Measurements from ENCODE around the gene HRAS. TPM values are rescaled to one million over a fixed set of nuclear protein-coding genes. Genes with fewer than 3 reads are reported as not detected.

The HRAS gene
- total and polyA plus RNA-seq, 2 donors (not counting 3 experiments of a cell fraction or from before 2014, with no cell fraction given), result 103 to 109 TPM

GRCh38 chr11:581342-581741 is 46.0 kb upstream of the HRAS start:
- H3K4me2 ChIP-seq (ENCODE audit: insufficient read depth, low read length), result no peak overlapping the region
- no peaks in the 10 kb centered on the region for H3K9me3 ChIP-seq (replicated peaks; ENCODE audit: control insufficient read depth, insufficient read depth, low read length)
- DNase-seq (ENCODE audit: low read depth, low spot score) (no peak), FAIRE-seq (no peak)
- ChIA-PET CTCF (no interaction called here), POLR2A (no interaction called here)
- H3K36me3 ChIP-seq (ENCODE audit: control insufficient read depth in 2 of 2, extremely low read depth in 1 of 2, insufficient read depth in 2 of 2, low read length in 2 of 2), result peaks cover 0 to 14% of the 10 kb centered on the region in 2 experiments
- H3K9ac ChIP-seq (replicated peaks; ENCODE audit: extremely low read depth, insufficient read depth, low read length), result no peak overlapping the region
- no peaks in the 10 kb centered on the region for H4K20me1 ChIP-seq (replicated peaks; ENCODE audit: control insufficient read depth, extremely low read depth, insufficient read depth, low read length)
- H3K4me1 ChIP-seq (ENCODE audit: control insufficient read depth, extremely low read depth, insufficient read depth, low read length), result peaks cover 14% of the 10 kb centered on the region
- BruUV-seq (replicated peaks), result no TSS peak
- dilution Hi-C loops (cut with MboI; ENCODE audit: extremely low pct_ligation_motif_present, low sequenced_read_pairs), result no loop called here
- H3K79me2 ChIP-seq (ENCODE audit: control insufficient read depth, insufficient read depth, low read length), result peaks cover 58% of the 10 kb centered on the region
- H3K27me3 ChIP-seq (ENCODE audit: control insufficient read depth in 2 of 2, insufficient read depth in 2 of 2, low read length in 2 of 2), result no peaks in the 10 kb centered on the region
- H3K9me1 ChIP-seq (replicated peaks; ENCODE audit: control insufficient read depth, extremely low read depth, insufficient read depth, low read length), result no peaks in the 10 kb centered on the region
- H3K27ac ChIP-seq (ENCODE audit: insufficient read depth, low read depth, low read length), result no peak overlapping the region
- H2AFZ ChIP-seq (ENCODE audit: low read depth, low read length), result no peak overlapping the region
- no peak overlapping the region for H3K4me3 ChIP-seq (replicated peaks in 1 of 3; ENCODE audit: insufficient read depth in 1 of 3, low read depth in 1 of 3, low read length in 3 of 3)
- intact Hi-C loops (cut with micrococcal nuclease), result no loop called here
- no peak for TF ChIP-seq CTCF (IDR thresholded peaks at IDR 0.05; ENCODE audit: extremely low read depth in 1 of 2, insufficient read depth in 1 of 2, low read depth in 1 of 2, low read length in 2 of 2)
- no peak for TF ChIP-seq EZH2 (IDR thresholded peaks at IDR 0.05; ENCODE audit: borderline replicate concordance, low read depth, low read length, severe bottlenecking)

- TF ChIP-seq MYC (IDR thresholded peaks at IDR 0.05; ENCODE audit: low read depth, low read length) (no peak), POLR2A (IDR thresholded peaks at IDR 0.05; ENCODE audit: low read depth, low read length) (no peak), FOS (IDR thresholded peaks at IDR 0.05; ENCODE audit: borderline replicate concordance, insufficient read depth, low read length) (no peak), POLR2AphosphoS5 (IDR thresholded peaks at IDR 0.05; ENCODE audit: insufficient read depth, low read depth, low read length) (no peak), EZH2 (IDR thresholded peaks at IDR 0.05; ENCODE audit: borderline replicate concordance, low read depth, low read length, severe bottlenecking) (no peak), JUN (IDR thresholded peaks at IDR 0.05; ENCODE audit: borderline replicate concordance, insufficient read depth, insufficient read length, low read depth) (no peak), MAX (IDR thresholded peaks at IDR 0.05; ENCODE audit: insufficient read depth, insufficient read length) (no peak), CTCF (IDR thresholded peaks at IDR 0.05; ENCODE audit: extremely low read depth in 1 of 2, insufficient read depth in 1 of 2, low read depth in 1 of 2, low read length in 2 of 2) (no peak)
- FAIRE-seq (no peak), DNase-seq (ENCODE audit: low read depth, low spot score) (no peak)
- intact Hi-C loops (cut with micrococcal nuclease), result loop anchor here (5.0 kb wide), 1 partner anchor 32 kb away; no protein-coding TSS in a partner anchor
- CTCF ChIA-PET, result no interaction called here
- H3K36me3 ChIP-seq (ENCODE audit: control insufficient read depth in 2 of 2, extremely low read depth in 1 of 2, insufficient read depth in 2 of 2, low read length in 2 of 2), result peaks cover 0 to 13% of the 10 kb centered on the region in 2 experiments
- dilution Hi-C loops (cut with MboI; ENCODE audit: extremely low pct_ligation_motif_present, low sequenced_read_pairs), result no loop called here
- peaks cover 14% of the 10 kb centered on the region for H3K4me1 ChIP-seq (ENCODE audit: control insufficient read depth, extremely low read depth, insufficient read depth, low read length)
- no peak overlapping the region for H3K4me3 ChIP-seq (replicated peaks in 1 of 3; ENCODE audit: insufficient read depth in 1 of 3, low read depth in 1 of 3, low read length in 3 of 3)
- H3K79me2 ChIP-seq (ENCODE audit: control insufficient read depth, insufficient read depth, low read length), result peaks cover 56% of the 10 kb centered on the region
- H2AFZ ChIP-seq (ENCODE audit: low read depth, low read length), result no peak overlapping the region
- POLR2A ChIA-PET, result no interaction called here
- H3K9me1 ChIP-seq (replicated peaks; ENCODE audit: control insufficient read depth, extremely low read depth, insufficient read depth, low read length), result no peaks in the 10 kb centered on the region
- H4K20me1 ChIP-seq (replicated peaks; ENCODE audit: control insufficient read depth, extremely low read depth, insufficient read depth, low read length), result no peaks in the 10 kb centered on the region
- H3K9ac ChIP-seq (replicated peaks; ENCODE audit: extremely low read depth, insufficient read depth, low read length), result no peak overlapping the region
- H3K27me3 ChIP-seq (ENCODE audit: control insufficient read depth in 2 of 2, insufficient read depth in 2 of 2, low read length in 2 of 2), result peaks cover 1 to 5% of the 10 kb centered on the region in 2 experiments
- no peak overlapping the region for H3K4me2 ChIP-seq (ENCODE audit: insufficient read depth, low read length)
- H3K9me3 ChIP-seq (replicated peaks; ENCODE audit: control insufficient read depth, insufficient read depth, low read length), result no peaks in the 10 kb centered on the region
- BruUV-seq (replicated peaks), result no TSS peak
- no peak overlapping the region for H3K27ac ChIP-seq (ENCODE audit: insufficient read depth, low read depth, low read length)
These were observed 44.6 kb upstream of the HRAS start for GRCh38 chr11:579830-580601.

Data from endothelial cell of umbilical vein (primary cell).